Activated T-helper 9 cell treated with anti-CD3 and anti-CD28 coated beads, Interleukin-2, amount 50 U/mL, for 16 hours (primary cell): Measurements from ENCODE around the gene SLC7A10.
"Not testable (repeated sequence)": the region's sequence is repeated elsewhere in the genome, so short reads cannot be mapped to it uniquely, and the experiment has no call there.

Experiments used
- DNase-seq: peaks from one replicate; pipeline ENCODE4 v3.0.0-alpha.2; 2020; ENCODE audit warnings: low read depth

Gene SLC7A10

DNA sequence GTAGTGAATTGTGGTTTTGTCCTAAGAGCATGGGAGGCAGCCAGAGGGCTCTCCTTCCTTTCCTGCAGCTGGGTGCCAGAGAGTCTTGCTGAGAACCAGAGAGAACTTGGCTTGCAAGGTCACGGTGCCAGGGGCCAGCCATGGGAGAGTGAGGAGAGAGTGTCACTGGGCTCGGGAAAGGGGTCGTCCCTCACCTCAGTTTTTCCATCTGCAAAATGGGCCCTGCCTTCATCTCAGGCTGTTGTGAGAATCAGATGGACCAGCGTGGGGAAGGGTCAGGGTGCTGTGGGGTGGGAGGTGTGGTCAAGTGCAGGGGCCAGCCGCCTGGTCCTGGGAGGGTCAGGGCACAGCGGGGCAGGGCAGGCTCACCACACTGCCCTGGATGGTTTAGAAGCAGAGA, 24.2 kb downstream of the SLC7A10 start:
- DNase-seq, result no peak

DNA sequence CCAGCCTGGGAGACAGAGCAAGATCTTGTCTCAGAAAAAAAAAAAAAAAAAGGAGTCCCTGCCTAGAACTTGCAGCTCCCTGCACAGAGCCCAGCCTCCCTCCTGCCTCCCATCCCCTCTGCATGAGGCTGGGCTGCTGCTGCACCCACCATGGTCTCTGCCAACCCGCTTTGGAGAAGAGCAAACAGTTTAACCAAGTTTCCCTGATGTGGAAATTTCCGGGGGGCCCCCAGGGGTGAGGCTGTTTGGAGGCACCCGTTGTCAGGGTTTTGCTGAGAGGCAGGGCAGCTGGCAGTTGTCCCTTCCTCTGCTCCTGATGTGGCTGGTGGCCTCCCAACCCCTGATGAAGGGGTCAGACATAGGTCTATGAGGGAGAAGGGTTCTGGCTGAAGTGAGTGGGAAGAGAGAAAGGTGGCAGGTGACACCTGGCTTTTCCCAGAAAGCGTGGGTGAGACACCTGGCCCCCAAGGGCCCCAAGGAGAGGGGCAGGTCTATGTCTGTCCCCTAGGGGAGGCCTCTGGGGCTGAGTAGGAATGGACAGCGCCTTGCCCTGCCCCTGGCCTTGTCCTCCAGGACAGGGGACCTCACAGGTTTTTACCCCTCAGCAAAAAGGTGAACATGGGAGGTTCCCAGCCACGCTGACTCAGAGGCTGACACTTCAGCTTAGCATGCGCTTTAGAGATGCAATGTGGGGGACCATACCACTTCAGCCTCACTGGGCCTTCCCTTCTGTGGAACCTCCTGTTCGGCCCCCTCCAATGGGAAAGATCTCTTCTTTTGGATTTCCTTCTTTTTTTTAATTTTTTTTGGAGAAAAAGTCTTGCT, 26.0 kb downstream of the SLC7A10 start:
- DNase-seq, result no peak

DNA sequence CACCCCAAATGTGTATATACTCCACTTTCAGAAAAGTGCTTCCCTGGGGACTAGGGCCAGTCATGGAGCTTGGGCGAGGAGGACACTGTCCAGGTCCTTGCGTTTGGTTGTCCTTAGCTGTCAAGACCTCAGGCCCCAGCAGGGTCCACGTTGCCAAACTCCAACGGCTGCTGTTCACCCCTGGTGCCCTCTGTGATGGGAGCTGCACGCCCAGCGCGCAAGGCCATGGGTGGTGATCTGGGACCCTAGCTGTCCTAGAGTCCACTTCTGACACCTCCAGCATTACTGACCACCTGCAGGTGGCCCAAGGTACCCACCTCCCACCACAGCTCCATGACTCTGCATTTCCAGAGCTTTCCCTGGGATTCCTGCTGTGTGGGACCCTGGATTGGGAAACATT, 27.5 kb downstream of the SLC7A10 start:
- DNase-seq, result no peak

DNA sequence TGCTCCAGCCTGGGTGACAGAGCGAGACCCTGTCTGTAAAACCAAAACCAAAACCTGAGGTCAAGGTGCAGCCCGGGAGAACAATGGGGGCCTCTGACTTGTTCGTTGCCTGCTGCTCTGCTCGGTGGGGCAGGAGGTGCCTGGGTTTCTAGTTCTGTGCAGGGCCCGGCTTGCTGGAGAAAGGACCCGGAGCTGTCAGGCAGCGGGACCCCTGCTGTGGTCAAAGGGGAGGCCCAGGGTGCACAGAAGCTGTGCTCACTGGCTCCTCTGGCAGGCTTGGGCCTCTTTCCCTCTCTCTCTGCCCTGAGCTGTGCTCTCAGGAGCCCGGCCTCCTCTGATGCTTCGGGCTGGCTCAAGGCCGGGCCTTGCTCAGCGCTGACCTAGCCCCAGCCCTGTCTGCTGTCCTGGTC, 28.1 kb downstream of the SLC7A10 start:
- no peak for DNase-seq

DNA sequence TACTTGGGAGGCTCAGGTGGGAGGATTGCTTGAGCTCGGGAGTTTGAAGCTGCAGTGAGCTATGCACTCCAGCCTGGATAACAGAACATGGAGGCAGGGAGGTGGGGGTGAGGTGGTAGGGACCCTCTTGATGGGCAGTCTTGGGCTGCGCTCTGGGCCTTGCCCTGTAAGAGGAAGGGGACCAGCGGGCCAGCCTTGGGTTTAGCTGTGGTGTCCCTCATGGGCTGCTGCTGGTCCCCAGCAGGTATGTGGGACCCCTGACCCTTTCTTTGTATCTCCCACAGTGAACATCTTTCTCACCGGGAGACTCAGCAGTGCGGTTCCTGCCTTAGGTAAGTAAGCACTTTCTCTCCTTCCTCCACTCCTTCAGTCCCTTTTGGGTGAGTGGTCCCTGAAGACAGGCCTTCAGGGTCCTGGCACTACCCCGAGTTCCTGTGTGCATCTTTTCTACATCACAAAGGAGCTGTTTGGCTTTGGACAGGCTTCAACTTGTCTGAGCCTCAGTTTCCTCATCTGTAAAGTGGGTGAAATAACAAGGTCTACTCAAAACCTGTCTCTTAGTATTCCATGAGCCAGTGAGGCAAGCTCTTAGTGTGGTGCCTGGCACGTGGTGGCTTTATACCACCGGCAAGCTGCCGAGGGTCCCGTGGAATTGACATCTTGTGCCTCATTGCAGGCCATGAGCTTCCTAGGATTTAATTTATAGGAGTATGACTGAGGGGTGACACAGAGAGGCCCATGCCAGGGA, 29.0 kb downstream of the SLC7A10 start:
- DNase-seq, result no peak

DNA sequence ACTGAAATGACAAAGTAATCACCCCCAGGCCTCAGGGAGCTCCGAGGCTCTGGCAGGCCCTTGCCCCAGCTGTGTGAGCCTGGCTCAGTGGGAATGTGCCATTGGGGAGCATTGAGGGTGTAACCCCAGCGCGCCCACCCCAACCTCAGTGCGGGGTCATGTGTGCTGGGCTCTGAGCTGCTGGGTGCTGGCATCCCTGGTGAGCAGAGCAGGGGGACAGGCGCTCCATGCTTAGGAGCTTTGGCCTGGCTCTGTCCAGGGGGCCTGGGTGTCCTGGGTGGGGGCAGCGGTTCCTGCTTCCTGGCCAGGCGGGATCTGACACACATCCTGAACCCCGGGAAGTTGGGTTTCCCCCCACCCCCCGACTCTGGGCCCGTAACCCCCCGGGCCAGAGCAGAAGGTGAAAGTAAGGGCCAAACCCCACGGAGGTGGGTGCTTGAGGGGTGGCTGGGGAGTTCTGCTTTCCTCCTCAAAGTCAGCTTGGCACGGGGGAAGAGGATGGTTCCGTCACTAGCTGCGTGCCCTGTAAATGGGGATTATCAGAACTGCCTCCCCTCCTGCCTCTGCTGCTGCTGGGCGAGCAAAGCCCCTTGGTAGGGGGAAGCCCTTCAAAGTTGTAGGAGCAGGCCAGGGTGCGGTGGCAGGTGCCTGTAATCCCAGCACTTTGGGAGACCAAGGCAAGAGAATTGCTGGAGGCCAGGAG, 29.9 kb downstream of the SLC7A10 start:
- DNase-seq, result no peak

DNA sequence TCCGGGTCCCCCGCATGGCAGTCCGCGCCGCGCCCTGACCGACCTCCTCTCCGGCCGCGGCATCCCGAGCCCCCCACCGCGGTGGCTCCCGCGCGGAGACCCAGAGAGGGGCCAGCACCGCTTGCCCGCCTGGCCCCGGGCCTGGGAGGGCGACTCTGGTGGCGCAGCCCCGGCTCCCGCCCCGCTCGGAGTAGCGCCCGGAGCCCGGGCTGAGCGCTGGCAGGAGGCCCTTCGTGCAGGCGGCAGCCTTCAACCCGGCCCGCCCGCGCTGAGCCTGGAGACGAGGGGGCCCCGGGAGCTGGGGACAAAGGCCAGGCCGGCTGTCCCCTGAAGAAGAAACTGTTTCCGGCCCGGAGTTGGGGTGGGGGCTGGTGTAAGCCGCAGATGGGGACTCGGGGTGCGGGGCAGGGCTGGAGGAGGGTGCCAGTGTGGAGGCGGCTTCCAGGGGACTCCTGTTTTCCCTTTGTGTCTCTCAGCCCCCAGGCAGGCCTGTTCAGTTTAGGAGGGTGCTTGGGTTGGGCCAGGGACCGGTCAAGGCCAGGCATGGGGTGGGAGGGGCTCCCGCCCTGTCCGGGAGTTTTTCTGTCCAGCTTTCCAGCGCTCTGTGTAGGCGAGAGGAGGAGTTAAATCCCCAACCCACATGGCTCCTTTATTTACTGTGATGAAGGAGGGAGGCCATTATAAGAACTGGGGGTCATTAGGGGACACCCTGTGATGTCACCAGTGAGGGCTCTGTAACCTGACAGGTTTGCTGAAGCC, 30.6 kb downstream of the SLC7A10 start:
- DNase-seq, result no peak

DNA sequence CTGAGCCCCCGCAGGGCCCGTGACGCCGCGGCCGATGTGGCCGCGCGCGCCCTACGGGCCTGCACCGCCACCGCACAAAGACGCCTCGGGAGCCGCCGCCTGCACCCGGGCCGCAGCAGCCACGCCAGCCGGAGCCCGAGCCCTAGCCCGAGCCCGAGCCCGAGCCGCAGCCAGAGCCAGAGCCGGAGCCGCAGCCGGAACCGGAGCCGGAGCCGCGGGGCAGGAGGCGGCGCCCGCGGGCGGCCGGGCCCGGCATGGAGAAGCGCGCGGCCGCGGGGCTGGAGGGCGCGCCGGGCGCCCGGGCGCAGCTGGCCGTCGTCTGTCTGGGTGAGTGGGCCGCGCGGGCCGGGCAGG, 31.1 kb downstream of the SLC7A10 start:
- no peak for DNase-seq

DNA sequence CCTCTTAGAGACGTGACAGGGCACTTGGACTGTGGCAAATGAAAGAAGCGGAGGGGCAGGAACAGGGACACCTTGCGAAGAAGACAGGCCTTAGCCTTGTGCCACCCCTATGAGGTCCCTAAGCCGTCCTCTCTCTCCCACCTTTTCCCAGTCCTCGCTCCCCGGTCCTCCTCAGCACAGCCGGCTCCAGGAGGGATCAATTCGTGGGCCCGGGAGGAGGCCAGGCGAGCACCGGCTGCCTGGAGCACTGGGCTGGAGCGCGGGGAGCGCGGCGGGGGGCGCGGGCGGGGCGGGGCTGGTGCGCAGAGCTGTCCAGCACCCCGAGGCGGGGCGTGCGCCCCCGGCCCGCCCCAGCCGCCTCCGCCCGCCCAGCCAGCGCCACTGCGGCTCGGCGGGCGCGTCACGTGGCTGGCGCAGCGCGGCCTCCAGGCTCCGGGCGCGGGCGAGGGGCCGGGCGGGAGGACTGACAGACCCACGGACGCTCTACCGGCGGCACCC, 31.7 kb downstream of the SLC7A10 start, which contains the start of gene LRP3:
Gene LRP3 (plus strand): TSS at position 466 of the 498 bp plus-strand sequence. CDS start 456 bp downstream, outside the sequence.
- no peak for DNase-seq

DNA sequence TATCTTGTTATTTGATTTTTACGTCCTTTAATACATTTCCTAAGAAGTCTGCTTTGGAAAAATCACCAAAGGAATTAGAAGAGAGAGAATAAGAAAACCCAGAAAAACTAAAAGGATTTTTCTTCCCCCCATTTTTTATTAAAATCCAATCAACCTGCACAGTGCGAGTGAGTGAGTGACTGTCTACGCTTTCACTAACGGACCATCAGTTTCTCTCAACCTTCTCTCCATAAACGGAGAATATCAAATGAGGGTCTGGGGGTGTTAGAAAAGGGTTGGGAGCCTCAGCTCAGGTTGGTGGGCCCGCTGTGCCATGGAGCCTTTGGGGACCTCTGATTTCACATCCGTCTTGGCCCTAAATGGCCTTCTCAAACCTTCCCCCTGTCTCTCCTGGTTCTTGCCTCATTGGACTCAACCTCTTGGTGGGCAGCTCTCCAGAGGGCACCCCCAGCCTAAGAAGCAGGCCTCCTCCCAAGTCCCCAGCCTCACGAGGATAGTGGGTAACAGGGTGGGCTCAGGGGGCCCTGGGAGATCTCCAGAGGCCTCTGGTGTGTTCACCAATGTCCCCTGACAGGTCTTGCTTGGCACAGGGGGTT, 32.3 kb downstream of the SLC7A10 start:
- DNase-seq, result no peak

DNA sequence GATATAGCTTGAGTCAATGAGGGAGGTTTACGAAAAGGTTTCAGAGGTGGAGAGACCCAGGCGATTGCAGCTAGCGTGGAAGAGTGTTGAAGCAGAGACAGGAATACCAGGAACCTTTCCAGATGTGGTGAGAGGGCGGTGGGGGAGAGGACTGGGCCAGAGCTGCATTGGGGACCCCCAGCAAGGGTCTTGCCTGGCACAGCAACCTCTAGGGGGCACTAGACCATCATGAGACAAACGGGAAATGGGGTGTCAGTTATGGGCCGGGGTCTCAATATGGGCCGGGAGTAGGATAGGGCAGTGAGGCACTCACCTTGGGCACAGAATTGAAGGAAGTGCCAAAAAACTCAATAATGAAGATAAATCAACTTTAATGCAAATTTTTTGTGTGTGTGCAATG, 33.6 kb downstream of the SLC7A10 start:
- no peak for DNase-seq

DNA sequence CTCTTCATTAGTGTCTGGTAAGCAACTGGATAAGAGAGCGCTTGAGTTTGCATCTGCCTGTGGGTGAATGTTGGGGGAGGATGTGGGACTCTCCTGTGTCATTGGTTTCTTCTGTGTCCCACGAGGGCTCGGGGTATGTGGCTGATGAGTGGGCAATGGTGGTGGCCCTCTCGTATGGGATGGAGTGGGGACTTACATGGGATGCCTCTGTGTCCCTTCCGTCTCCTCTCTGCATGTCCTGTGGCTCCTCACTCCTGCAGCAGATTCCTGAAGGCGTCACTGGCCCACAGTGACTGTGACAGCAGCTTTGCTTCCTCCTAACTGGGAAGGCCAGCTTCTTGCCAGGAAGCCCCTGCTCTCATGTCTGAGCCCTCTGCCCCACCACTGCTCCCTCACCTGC, 34.1 kb downstream of the SLC7A10 start:
- no peak for DNase-seq

DNA sequence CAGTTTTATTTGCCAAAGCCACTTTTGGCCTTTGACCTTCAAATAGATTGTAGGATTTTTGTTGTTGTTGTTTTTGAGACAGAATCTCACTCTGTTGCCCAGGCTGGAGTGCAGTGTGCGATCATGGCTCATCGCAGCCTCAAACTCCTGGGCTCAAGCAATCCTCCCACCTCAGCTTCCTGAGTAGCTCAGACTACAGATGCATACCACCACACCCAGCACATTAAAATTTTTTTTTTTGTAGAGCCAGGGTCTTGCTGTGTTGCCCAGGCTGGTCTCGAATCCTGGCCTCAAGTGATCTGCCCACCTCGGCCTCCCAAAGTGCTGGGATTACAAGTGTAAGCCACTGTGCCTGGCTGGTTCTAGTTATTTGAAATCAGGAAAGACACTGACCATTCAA, 34.6 kb downstream of the SLC7A10 start:
- not testable (repeated sequence) for DNase-seq

DNA sequence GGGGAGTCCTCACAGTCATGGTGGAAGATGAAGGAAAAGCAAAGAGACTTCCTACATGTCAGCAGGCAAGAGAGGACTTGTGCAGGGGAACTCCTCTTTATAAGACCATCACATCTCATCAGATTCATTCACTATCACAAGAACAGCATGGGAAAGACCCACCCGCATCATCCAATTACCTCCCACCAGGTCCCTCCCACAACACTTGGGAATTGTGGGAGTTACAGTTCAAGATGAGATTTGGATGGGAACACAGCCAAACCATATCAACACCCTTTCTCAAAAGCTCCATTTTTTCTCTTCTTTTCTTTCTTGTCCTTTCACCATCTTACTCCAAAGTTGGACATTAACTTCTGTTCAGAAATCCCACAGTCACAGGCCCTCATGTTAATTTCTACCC, 36.2 kb downstream of the SLC7A10 start:
- no peak for DNase-seq

DNA sequence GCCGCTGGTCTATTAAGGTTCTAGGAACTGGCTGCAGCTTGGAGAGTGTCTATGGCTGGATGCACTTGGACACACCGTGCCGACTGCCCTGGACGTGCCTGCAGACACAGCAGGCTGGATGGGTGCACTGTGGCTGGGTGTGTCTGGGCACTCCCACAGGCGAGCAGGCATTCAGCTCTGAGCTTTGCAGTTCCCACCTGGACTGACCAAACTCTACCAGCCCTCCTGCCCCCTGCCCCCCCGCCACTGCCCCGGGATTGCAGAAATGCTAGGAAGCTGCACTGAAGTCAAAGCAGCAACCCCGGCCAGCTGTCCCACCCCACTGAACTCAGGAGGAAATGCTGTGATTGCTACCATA, 38.5 kb downstream of the SLC7A10 start:
- DNase-seq, result no peak

DNA sequence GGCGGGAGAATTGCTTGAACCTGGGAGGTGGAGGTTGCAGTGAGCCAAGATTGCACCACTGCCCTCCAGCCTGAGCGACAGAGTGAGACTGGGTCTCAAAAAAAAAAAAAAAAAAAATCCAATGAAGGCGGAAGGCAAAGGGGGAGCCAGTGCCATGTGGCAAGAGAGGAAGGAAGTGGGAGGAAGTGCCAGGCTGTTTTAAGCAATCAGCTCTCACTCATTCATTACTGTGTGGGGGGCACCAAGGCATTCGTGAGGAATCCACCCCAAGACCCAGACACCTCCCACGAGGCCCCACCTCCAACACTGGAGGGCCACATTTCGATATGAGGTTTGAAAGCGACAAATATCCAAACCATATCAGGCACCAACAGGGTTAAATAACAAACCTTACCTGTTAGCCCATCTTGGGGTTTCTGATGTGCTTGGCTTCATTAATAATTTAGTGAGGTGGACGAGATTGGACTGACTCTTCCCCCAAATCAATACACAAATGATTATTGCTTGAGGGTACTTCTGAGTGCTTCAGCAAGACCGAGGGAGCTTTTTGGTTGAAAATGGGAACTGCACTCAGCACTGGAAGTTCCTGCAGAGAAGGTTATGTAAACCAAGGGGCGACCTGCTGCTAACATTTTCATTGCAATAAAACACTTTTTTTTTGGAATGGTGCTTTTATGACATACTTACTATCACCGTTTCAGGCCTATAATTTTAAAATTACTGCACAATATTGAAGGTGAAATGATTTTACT, 39.0 kb downstream of the SLC7A10 start:
- no peak for DNase-seq

DNA sequence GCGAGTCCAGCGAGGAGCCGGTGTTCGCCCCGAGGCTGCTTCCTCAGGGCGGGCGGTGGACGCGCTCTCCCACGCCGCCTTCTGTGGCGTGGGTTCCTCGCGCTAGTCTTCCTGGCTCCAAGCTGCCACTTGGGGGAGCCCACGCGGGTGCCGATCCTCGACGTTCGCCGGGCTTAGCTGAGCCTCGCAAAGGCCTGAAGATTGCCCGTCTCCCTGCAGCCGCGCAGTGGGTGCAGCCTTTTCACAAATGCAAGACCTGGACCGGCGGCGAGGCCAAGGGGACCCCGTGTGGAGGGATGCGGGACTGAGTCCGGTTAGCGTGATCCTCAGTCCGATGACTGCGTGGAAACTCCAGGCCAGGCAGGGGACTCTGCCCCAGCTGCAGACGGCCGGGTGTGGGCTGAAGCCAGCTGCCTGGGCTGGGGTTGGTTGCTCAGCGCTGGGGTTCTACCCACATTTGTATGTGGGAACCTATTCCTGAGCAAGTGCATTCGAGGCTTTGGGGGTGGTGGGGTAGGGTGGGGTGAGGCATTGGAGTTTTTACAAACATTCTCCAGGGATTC, 48.2 kb downstream of the SLC7A10 start:
- no peak for DNase-seq

DNA sequence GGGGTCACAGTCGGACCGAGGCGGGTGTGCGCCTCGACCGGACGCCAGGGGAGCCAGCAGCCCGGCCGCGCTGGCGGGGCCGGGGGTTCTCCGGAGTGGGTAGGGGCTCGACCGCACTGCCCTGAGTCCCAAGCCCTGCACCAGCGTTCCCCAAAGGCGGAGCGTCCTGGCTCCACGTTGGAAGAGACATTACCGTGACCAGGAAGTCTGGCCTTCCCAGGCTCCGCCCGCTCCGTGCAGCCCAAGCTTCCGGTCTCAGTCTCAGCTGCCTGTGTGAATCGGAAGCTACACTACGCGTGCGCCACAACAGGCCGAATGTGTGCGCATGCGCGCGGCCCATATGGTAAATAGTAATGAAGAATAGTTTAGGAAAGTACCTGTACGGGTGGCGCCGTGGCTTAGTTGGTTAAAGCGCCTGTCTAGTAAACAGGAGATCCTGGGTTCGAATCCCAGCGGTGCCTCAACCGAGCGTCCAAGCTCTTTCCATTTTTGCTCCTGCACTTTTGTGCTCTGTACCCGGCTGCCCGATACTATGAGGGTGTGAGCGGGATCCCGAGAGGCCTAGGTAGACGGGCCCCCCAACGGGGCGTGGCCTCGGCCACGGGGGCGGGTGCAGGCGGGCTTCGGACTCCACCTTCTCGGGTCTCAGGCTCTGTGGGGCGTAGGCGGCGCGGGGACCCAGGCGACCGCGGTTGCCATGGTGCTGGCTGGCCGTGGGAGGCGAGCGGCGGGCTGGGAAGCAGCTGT, 48.8 kb downstream of the SLC7A10 start:
- peak; percentile 94 for DNase-seq

DNA sequence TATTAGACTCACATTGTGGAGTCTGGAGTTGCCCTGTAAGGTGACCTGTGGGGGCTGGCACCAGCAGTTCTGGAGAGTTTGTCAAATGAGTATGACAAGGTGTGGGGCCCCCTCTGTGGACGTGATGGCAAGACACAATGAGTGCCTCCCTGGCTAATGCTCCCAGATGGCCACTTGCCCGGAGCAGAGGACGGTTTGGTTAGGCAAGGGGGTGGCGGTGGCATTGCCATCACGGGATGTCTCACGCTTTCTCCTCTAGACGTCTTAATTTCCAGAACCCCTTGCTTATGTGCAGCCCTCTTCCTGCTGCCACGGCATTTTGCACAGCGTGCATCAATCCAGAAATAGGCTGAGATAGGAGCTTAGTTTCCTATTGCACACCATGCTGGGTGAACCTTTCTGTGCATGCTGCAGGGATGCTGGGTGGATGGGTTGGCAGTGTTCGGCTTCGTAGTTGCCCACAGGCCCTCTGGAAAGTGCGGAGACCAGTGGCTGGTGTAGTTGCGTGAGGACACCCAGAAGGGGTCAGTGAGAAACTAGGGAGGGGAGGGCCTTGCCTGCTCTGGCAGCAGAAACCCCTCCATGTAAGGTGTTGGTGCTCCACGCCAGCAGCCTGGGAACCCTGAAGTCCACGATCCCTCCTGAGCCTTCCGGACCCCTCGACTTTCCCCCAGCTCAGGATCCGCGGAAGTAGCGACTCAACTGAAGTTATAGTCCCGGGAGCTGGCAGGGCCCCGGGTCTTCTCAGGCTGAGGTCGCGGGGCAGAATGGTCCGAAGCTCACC, 49.6 kb downstream of the SLC7A10 start:
- peak; percentile 6 for DNase-seq
